HCT116 (cell line): Measurements from ENCODE around the gene CHRNB2. TPM values are rescaled to one million over a fixed set of nuclear protein-coding genes. Genes with fewer than 3 reads are reported as not detected.

Experiments used
- ATAC-seq: fragments of 200-7000 bp; cut with Tn5 transposase; 2 replicates; pipeline ENCODE4 v1.9.1; 2020; ENCODE audit warnings: mild to moderate bottlenecking, moderate library complexity
- BruUV-seq: library from RNA; stranded (reverse); fragments of 400-500 nt; replicated peaks from 2 replicates; lab custom pipeline; 2021; lab: Mats Ljungman, UMichigan
- CTCF ChIA-PET: fragments of 300-600 bp; sonication (Branson Sonifier 250); formaldehyde crosslinking; loops from one replicate; lab custom pipeline; 2021; ENCODE audit warnings: antibody characterized with exemption; lab: Charles Lee
- POLR2A ChIA-PET: fragments of 300-600, 350-600 bp; sonication (Branson Sonifier 250); formaldehyde crosslinking; loops from one replicate; lab custom pipeline; 2021; ENCODE audit warnings: antibody characterized with exemption; lab: Charles Lee
- RAD21 ChIA-PET, 2 experiments: fragments of 300-600 bp; sonication (Branson Sonifier 250); formaldehyde crosslinking; loops; one replicate each; lab custom pipeline; 2023; ENCODE audit warnings: low total read pairs in 2 of 2; ENCODE audit not compliant: uncharacterized antibody in 2 of 2, unreplicated experiment in 2 of 2, low non-redundant PET in 1 of 2; lab: Charles Lee
- DNase-seq: peaks from one replicate; pipeline ENCODE4 v3.0.0-alpha.2; 2010; ENCODE audit warnings: low read depth, low spot score
- H2AFZ ChIP-seq: fragments of 200-600 bp; shearing (Covaris generic), sonication (generic); 2 replicates; pipeline ENCODE4 v1.6.1; 2017; ENCODE audit warnings: low read depth, mixed run types, mixed read lengths, antibody characterized with exemption, low read length; ENCODE audit not compliant: poor library complexity, severe bottlenecking
- H3K27ac ChIP-seq: 2 replicates; pipeline ENCODE4 v1.5.1; 2012; ENCODE audit warnings: low read depth, low read length
- H3K27me3 ChIP-seq: fragments of 200-600 bp; sonication (generic); 2 replicates; pipeline ENCODE4 v1.6.1; 2016; ENCODE audit warnings: mixed run types, low read length, mixed read lengths; ENCODE audit not compliant: insufficient read depth
- H3K36me3 ChIP-seq, 2 experiments: fragments of 200-500 bp in 1 of 2; fragments of 200-600 bp in 1 of 2; sonication (Bioruptor generic) in 1 of 2; sonication (generic) in 1 of 2; 2 replicates each; pipeline versions ENCODE4 v1.5.1 to v1.6.1; 2014 to 2016; ENCODE audit warnings: low read length in 2 of 2, inconsistent platforms in 1 of 2, mixed read lengths in 1 of 2, mixed run types in 1 of 2; ENCODE audit not compliant: insufficient read depth in 2 of 2, control insufficient read depth in 1 of 2
- H3K4me1 ChIP-seq, 2 experiments: fragments of 200-600 bp in 1 of 2; sonication (generic) in 1 of 2; 2 replicates each; pipeline versions ENCODE4 v1.5.1 to v1.6.1; 2012 to 2017; ENCODE audit warnings: low read length in 2 of 2, inconsistent platforms in 1 of 2, mild to moderate bottlenecking in 1 of 2, mixed read lengths in 1 of 2, mixed run types in 1 of 2, moderate library complexity in 1 of 2; ENCODE audit not compliant: insufficient read depth in 2 of 2, control insufficient read depth in 1 of 2
- H3K4me2 ChIP-seq: fragments of 200-600 bp; sonication (generic); 2 replicates; pipeline ENCODE4 v1.6.1; 2017; ENCODE audit warnings: mixed run types, low read length, mixed read lengths
- H3K4me3 ChIP-seq, 2 experiments: fragments of 200-600 bp in 1 of 2; sonication (generic) in 1 of 2; replicated peaks in 1 of 2; 2 replicates each; pipeline ENCODE4 v1.5.1; 2011 to 2016; ENCODE audit warnings: low read length in 2 of 2, control low read depth in 1 of 2, low read depth in 1 of 2, mild to moderate bottlenecking in 1 of 2, mixed read lengths in 1 of 2, mixed run types in 1 of 2
- H3K79me2 ChIP-seq: fragments of 200-600 bp; sonication (generic); 2 replicates; pipeline ENCODE4 v1.6.1; 2017; ENCODE audit warnings: mild to moderate bottlenecking, mixed run types, low read length, moderate library complexity, mixed read lengths; ENCODE audit not compliant: insufficient read depth
- H3K9ac ChIP-seq: fragments of 200-600 bp; sonication (generic); 2 replicates; pipeline ENCODE4 v1.6.1; 2016; ENCODE audit warnings: low read length, mixed read lengths
- H3K9me2 ChIP-seq: fragments of 200-600 bp; sonication (generic), shearing (Covaris generic); 2 replicates; pipeline ENCODE4 v1.6.1; 2017; ENCODE audit warnings: mixed run types, mild to moderate bottlenecking, moderate library complexity; ENCODE audit not compliant: insufficient read depth
- H3K9me3 ChIP-seq, 2 experiments: fragments of 200-500 bp in 1 of 2; fragments of 200-600 bp in 1 of 2; sonication (Bioruptor generic) in 1 of 2; sonication (generic) in 1 of 2; 2 replicates each; pipeline ENCODE4 v1.6.1; 2014 to 2017; ENCODE audit warnings: low read length in 2 of 2, mixed read lengths in 2 of 2, inconsistent platforms in 1 of 2, low read depth in 1 of 2, mild to moderate bottlenecking in 1 of 2, mixed run types in 1 of 2, moderate library complexity in 1 of 2; ENCODE audit not compliant: control insufficient read depth in 1 of 2, insufficient read depth in 1 of 2
- H4K20me1 ChIP-seq: fragments of 200-600 bp; sonication (generic), shearing (Covaris generic); 2 replicates; pipeline ENCODE4 v1.6.1; 2017; ENCODE audit warnings: mixed run types, mild to moderate bottlenecking, moderate library complexity; ENCODE audit not compliant: insufficient read depth
- CBX3 ChIP-seq: IDR thresholded peaks from 2 replicates; pipeline ENCODE4 v1.6.1; 2012; ENCODE audit warnings: low read depth
- CTCF ChIP-seq, 3 experiments: fragments of 200-600 bp in 1 of 3; sonication (generic) in 1 of 3; IDR thresholded peaks in 2 of 3; conservative IDR thresholded peaks in 1 of 3; 2 replicates each; pipeline ENCODE4 v1.5.1; 2012 to 2017; ENCODE audit warnings: low read depth in 2 of 3, low read length in 2 of 3, antibody characterized with exemption in 1 of 3, borderline replicate concordance in 1 of 3, control low read depth in 1 of 3, mild to moderate bottlenecking in 1 of 3, mixed read lengths in 1 of 3, mixed run types in 1 of 3, moderate library complexity in 1 of 3; ENCODE audit not compliant: insufficient read depth in 1 of 3
- EZH2 ChIP-seq: fragments of 200-600 bp; sonication (generic); IDR thresholded peaks from 2 replicates; pipeline ENCODE4 v1.6.1; 2017; ENCODE audit warnings: antibody characterized with exemption, mixed run types
- FOSL1 ChIP-seq: IDR thresholded peaks from 2 replicates; pipeline ENCODE4 v1.6.1; 2012; ENCODE audit warnings: low read depth
- MAX ChIP-seq: IDR thresholded peaks from 2 replicates; pipeline ENCODE4 v1.6.1; 2012
- POLR2AphosphoS5 ChIP-seq: IDR thresholded peaks from 2 replicates; pipeline ENCODE4 v1.6.1; 2011; ENCODE audit warnings: mild to moderate bottlenecking, low read depth, low read length, moderate library complexity
- SIN3A ChIP-seq: IDR thresholded peaks from 2 replicates; pipeline ENCODE4 v1.6.1; 2012; ENCODE audit warnings: low read depth
- SP1 ChIP-seq: IDR thresholded peaks from 2 replicates; pipeline ENCODE4 v1.6.1; 2012; ENCODE audit warnings: low read depth
- SRF ChIP-seq: IDR thresholded peaks from 2 replicates; pipeline ENCODE4 v1.6.1; 2012; ENCODE audit warnings: low read depth
- TCF7L2 ChIP-seq: IDR thresholded peaks from 2 replicates; pipeline ENCODE4 v1.7.0; 2011; ENCODE audit warnings: borderline replicate concordance, inconsistent platforms; ENCODE audit not compliant: insufficient read depth, insufficient read length; ENCODE audit errors: extremely low read depth
- intact Hi-C: fragments of 100-400 bp; cut with micrococcal nuclease; formaldehyde crosslinking; loops from 2 replicates; pipeline ENCODE4 v1.10.0; 2022
- total RNA-seq: library from RNA; stranded (reverse); gene quantifications from one replicate; pipeline ENCODE4 v1.2.1, GENCODE V29; 2021; ENCODE audit not compliant: unreplicated experiment

Gene CHRNB2
- total RNA-seq, 1 experiment from 2014 or later, result not detected

DNA sequence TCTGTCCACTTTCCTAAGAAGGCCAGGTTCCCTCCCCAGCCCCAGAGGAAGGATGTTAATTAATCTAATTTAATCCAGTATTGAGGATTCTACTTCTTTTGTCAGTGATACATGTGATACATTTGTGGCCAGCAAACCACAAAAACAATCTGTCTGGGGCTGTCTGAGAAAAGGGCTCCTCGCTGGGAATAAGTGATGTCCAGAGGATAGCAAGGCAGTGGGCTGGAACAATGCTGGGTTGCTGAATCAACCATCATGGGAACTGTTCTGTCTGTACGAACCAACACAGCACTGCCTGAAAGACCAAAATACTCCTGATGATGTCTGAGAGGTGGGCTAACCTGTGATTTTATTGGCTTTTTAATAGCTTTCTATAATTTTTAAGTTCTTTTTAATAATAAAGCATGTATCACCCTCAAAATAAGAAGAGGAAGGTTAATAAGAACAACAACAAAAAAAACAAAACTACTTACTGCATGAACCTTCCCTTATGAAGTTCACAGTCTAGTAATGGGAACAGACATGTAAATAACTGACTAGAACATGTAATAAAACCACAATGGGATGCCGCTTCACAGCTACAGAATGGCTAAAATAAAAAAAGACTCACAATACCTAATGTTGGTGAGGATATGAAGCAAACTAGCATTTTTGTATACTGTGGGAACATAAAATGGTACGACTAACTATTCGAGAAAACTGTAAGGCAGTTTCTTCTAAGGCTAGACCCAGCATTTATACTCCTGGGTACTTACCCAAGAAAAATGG is 51.8 kb downstream of the CHRNB2 start:
- no peak overlapping the region for H3K4me2 ChIP-seq
- peaks cover 3% of the 10 kb centered on the region; the same call in 1 of the 2 replicates for H4K20me1 ChIP-seq
- ChIA-PET POLR2A (no interaction called here), RAD21 (no interaction called here), CTCF (interaction anchor here (1.5 kb wide), 1 partner anchor 44 kb away, joined by 3 read pairs; no protein-coding TSS in a partner anchor)
- BruUV-seq, result no TSS peak
- no peak overlapping the region for H2AFZ ChIP-seq
- no peaks in the 10 kb centered on the region for H3K9me2 ChIP-seq
- H3K79me2 ChIP-seq, result peaks cover 98% of the 10 kb centered on the region
- DNase-seq (no peak), ATAC-seq (no peak)
- no peak overlapping the region for H3K27ac ChIP-seq
- H3K9me3 ChIP-seq, result no peaks in the 10 kb centered on the region
- TF ChIP-seq CTCF (IDR thresholded peaks at IDR 0.05 in 2 of 3, conservative IDR thresholded peaks at IDR 0.05 in 1 of 3; ENCODE audit: borderline replicate concordance in 1 of 3, insufficient read depth in 1 of 3, low read depth in 2 of 3, low read length in 2 of 3) (no peak), POLR2AphosphoS5 (no peak)
- no peaks in the 10 kb centered on the region; a peak in 1 of 4 replicates for H3K36me3 ChIP-seq
- no peaks in the 10 kb centered on the region for H3K27me3 ChIP-seq
- H3K4me3 ChIP-seq, result no peak overlapping the region
- no peaks in the 10 kb centered on the region for H3K4me1 ChIP-seq
- no peak overlapping the region for H3K9ac ChIP-seq
- intact Hi-C loops, result no loop called here

DNA sequence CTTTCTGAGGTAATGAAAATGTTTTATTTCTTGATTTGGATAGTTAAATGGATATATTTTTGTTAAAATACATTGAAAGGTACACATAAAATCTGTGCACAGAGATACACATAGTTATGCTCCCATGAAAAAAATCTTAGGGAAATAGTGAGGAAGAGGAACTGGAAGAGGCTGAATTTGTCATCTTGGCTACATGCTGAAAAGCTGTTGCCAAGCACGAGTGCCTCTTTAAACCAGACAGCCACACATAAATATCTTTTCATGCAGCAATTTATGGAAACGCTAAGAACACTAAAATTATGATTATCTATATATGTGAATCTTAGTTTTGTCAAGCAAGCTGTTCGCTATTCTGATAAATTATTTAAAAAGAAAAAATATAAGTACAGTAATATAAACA is 53.2 kb downstream of the CHRNB2 start:
- POLR2A ChIA-PET, result no interaction called here
- no peak for TF ChIP-seq MAX
- TF ChIP-seq SIN3A, result no peak
- no peak for TF ChIP-seq FOSL1
- TF ChIP-seq SRF, result no peak
- TF ChIP-seq CBX3, result no peak
- TF ChIP-seq CTCF (IDR thresholded peaks at IDR 0.05 in 2 of 3, conservative IDR thresholded peaks at IDR 0.05 in 1 of 3; ENCODE audit: borderline replicate concordance in 1 of 3, insufficient read depth in 1 of 3, low read depth in 2 of 3, low read length in 2 of 3), result no peak
- TF ChIP-seq TCF7L2, result no peak
- no peak for TF ChIP-seq EZH2
- no peak for TF ChIP-seq SP1

More for the DNA sequence above, 53.2 kb downstream of the CHRNB2 start:
- DNase-seq (no peak), ATAC-seq (no peak)
- Histone ChIP-seq H3K9ac (no peak overlapping the region), H3K9me2 (no peaks in the 10 kb centered on the region), H3K4me3 (no peak overlapping the region), H3K4me1 (no peaks in the 10 kb centered on the region), H3K27ac (no peak overlapping the region), H3K4me2 (no peak overlapping the region), H4K20me1 (peaks cover 3% of the 10 kb centered on the region; the same call in 1 of the 2 replicates), H3K79me2 (peaks cover 97% of the 10 kb centered on the region), H3K36me3 (peaks cover 0 to 4% of the 10 kb centered on the region in 2 experiments; a peak in 1 of 4 replicates), H3K27me3 (no peaks in the 10 kb centered on the region), H2AFZ (no peak overlapping the region), H3K9me3 (no peaks in the 10 kb centered on the region)
- no TSS peak for BruUV-seq
- ChIA-PET CTCF (no interaction called here), RAD21 (no interaction called here)
- intact Hi-C loops, result no loop called here
